NCI-H1417 (cell line): ENCODE results near the gene TRIM40.
A peak's percentile ranks its signal among the peaks of the same experiment; 100 is the strongest.

ENCODE experiments used
- DNase-seq, 3 experiments: peaks; one replicate each; lab custom pipeline; 2025; lab: John Stamatoyannopoulos, UW

TRIM40 gene

GRCh38 chr6:30149234-30149633, 13.3 kb downstream of the TRIM40 start:
- DNase-seq: no peak

DNA sequence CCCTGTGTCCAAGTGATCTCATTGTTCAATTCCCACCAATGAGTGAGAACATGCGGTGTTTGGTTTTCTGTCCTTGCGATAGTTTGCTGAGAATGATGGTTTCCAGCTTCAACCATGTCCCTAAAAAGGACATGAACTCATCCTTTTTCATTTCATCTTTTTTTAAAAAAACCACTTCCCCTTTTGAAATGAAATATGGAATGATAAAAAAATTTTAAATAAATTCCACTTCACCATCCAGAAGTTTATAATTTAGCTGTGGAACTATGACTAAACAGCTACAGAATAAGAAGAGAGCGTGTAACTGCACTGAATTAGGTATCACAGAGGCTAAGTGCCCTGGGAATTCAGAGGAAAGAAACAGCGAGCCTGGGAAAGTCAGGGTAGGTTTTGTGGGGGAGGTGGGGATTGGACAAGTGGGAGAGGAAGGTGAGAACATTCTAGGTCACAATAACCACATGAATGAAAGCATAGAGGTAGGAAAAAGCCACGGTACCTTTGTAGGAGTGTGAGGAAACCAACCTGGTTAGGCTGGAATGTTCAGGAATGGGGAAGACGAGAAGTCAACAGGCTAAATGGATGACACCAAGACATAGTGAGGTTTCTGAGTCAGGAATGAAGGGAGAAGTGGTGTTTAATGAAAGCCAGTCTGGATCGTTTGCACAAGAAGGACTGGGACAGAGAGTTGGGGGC, 14.1 kb downstream of the TRIM40 start:
- no peak for DNase-seq

- DNase-seq: no peak
Measured at GRCh38 chr6:30150671-30151395, 14.9 kb downstream of the TRIM40 start.

DNA sequence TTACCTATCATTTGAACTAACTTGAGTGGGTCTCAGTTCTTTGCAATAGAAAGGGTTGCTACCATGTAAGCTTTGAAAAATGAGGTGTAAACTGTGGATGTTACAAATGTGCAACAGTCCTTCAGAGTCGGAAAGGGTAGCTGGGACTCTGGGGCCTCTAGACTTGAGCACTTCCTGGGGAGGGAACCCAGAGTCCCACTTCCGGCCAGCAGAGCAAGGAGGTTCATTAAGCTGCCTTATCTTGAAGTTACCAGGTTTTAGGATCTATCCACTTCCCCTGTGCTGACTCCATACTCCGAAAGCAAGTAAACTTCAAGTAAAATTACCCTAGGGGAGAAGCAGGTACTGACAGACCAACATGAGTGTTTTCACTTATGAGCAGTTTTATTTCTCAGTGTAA, 15.6 kb downstream of the TRIM40 start:
- DNase-seq: no peak

- peak in 2 of 3 experiments; percentile 2 to 8 for DNase-seq
Measured at GRCh38 chr6:30152016-30152673, 16.2 kb downstream of the TRIM40 start.

DNA sequence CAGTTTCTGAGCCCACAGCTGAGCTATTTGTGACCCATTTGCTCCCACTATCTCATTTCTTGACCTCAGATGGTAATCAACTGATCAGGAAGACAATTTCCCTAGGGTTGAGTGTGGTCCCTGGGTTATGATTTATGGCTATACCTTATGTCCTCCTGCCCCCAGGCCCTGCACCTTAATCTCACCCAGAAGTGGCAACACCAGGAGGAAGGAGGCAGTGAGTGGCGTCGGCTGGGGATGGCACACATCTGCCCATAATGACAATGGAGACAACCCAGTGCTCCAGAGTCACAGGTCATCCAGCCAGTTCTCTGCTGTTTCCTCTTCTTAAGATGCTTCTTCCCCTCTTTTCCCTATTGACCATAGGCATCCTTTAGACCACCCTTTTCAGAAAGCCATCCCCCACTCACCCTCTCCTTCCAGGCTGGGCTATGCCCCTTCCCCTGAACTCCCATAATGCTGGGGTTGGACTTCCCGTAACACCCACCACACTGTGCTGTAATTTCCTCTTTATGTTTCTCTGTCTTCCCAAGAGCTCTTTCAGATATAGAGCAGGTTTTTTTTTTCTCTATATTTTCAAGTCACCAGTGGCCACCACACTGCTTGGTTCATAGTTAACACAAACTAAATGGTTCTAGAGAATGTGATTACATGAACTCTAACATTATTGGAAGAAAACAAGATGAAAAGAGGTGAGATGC, 17.1 kb downstream of the TRIM40 start:
- no peak for DNase-seq

DNA sequence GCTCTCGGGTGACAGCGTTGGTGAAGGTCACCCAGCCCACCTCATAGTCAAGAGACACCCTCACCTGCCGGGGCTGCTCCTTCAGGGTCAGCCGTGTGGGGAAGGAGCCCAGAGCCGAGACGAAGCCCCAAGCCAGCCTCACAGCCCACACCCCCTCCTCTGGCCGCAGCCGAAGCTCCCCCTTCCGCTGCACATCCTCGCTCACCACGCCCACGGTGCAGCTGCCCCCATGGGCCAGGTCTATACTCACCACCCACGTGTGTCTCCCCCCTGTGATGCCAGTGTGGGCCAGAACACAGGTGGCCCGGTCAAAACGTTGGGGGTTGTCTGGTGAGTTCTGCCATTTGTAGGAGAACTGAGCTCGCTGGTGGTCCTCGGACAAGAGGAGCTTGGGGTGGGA, 18.1 kb downstream of the TRIM40 start:
- no peak for DNase-seq

GRCh38 chr6:30154709-30155519, 19.0 kb downstream of the TRIM40 start:
- DNase-seq: peak in 1 of 3 experiments; percentile 33

GRCh38 chr6:30155520-30156261, 19.8 kb downstream of the TRIM40 start:
- DNase-seq: no peak

DNA sequence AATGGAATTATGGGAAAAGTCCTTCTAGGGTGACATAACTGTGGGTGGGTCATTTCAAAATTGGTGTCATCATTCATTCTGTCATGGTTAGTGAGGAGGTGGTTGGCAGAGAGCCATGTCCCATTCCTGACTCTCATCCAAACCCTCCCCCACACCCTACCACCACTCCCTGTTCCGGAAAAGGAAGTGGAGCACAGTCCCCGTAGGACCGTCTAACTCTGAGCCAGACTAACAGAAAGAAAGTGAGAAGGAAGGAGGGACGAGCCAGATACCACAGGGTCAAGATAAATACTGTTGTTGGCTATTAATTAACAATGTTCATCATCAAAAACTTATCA, 20.3 kb downstream of the TRIM40 start:
- DNase-seq: no peak

DNA sequence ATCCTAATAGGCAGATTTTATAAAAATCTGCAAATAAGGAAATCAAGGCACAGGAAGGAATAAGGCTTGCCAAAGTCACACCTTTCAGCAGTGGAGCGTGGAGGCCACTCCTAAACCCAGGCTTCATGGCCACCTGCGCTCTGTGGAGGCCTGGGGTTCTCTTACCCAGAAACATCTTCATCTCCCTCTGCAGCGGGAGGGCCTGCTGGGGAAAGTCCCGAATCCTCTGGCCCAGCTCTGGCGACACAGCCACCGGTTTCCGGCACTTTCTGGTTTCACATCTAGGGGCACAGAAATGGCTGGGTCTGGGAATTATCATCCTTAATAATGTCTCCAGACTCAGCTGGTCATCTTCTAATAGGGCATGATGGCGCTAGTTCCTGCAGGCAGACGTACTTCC, 20.8 kb downstream of the TRIM40 start:
- DNase-seq: no peak

- DNase-seq: no peak
Measured at GRCh38 chr6:30157581-30157980, 21.6 kb downstream of the TRIM40 start.

- no peak for DNase-seq
Measured at GRCh38 chr6:30157999-30158398, 22.1 kb downstream of the TRIM40 start.

GRCh38 chr6:30158475-30159040, 22.6 kb downstream of the TRIM40 start:
- DNase-seq: no peak

DNA sequence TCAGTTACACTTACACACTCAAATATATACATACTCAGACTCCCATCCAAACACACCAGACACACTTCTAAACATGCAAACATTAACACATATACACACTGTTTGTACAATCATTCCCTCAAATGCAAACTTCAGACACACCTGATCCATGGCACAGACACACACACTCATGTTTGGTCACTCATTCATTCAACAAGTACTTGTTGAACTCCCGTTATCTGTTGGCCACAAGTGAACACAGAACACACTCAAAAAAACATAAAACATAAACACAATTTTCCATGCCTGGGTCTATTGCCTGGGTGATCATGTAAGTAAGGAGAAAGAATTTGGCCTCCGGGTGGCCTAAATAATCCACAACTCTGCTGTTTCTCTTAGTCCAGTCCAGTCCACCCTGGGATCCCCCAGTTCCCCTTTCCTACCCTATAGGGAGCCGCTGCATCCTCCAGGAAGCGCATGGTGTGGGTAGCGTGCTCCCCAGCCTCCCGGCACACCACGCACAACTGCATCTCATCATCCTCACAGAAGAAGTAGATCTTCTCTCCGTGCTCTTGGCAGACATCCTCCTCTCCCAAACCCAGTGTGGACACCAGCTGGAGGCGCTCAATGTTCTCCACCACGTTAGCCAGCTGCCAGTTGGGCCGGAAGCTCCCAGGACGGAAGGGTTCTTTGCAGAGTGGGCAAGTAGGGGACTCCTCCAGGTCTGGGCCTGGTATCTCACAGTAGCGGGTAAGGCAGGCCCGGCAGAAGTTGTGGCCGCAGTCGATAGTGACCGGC, 24.3 kb downstream of the TRIM40 start:
- no peak for DNase-seq

- DNase-seq: no peak
Measured at GRCh38 chr6:30160785-30161531, 25.0 kb downstream of the TRIM40 start, which contains the start of gene TRIM10. Gene TRIM10 (minus strand): TSS chr6:30161211. CDS start chr6:30160858, 353 bp downstream.

GRCh38 chr6:30162265-30163089, 26.5 kb downstream of the TRIM40 start:
- DNase-seq: no peak
